Tibial nerve (tissue), 3 donors: Measurements from ENCODE around the gene ATAD1.

Source experiments
- POLR2A ChIP-seq, 2 donors: fragments of 450-650 bp; IDR thresholded peaks; one replicate each; pipeline ENCODE4 v1.6.1; 2017; ENCODE audit warnings: antibody characterized with exemption in 2 of 2, mild to moderate bottlenecking in 2 of 2, moderate library complexity in 2 of 2
- TF ChIP-seq, protein P1 (sequence below), 5 experiments: fragments of 200-600 bp in 3 of 5; fragments of 450-650 bp in 2 of 5; sonication (generic) in 3 of 5; IDR thresholded peaks; one replicate each; pipeline ENCODE4 v1.5.1; 2016 to 2019; ENCODE audit warnings: antibody characterized with exemption in 5 of 5, mild to moderate bottlenecking in 3 of 5, moderate library complexity in 2 of 5

DNA sequence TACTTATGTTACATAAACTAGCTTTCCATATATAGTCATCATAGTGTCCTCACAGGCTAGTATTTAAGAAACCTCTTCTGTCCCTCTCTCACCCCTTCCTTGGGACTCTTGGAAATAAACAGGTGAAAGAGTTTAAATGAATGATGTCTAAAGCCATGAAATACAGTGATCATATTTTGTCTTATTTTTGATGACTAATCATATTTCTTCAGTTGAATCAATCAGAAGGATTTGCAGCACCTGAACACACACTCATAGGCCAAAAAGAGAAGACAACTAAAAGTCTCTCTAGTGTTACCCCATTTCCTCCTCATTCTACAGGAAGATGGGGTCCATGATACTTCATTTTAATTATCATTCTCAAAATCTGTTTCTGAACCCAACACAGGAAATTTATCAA, 8.6 kb upstream of the ATAD1 start:
- TF ChIP-seq, protein P1, sequence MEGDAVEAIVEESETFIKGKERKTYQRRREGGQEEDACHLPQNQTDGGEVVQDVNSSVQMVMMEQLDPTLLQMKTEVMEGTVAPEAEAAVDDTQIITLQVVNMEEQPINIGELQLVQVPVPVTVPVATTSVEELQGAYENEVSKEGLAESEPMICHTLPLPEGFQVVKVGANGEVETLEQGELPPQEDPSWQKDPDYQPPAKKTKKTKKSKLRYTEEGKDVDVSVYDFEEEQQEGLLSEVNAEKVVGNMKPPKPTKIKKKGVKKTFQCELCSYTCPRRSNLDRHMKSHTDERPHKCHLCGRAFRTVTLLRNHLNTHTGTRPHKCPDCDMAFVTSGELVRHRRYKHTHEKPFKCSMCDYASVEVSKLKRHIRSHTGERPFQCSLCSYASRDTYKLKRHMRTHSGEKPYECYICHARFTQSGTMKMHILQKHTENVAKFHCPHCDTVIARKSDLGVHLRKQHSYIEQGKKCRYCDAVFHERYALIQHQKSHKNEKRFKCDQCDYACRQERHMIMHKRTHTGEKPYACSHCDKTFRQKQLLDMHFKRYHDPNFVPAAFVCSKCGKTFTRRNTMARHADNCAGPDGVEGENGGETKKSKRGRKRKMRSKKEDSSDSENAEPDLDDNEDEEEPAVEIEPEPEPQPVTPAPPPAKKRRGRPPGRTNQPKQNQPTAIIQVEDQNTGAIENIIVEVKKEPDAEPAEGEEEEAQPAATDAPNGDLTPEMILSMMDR (IDR thresholded peaks at IDR 0.05) = no peak
- TF ChIP-seq POLR2A (IDR thresholded peaks at IDR 0.05) = no peak
